GM18907 (cell line): Measurements from ENCODE around the gene NOP9.
"Not testable (repeated sequence)": the region's sequence is repeated elsewhere in the genome, so short reads cannot be mapped to it uniquely, and the experiment has no call there.

Experiments used
- ATAC-seq: cut with Tn5 transposase; IDR thresholded peaks from one replicate; pipeline ENCODE4 v1.9.1; 2021; ENCODE audit warnings: mild to moderate bottlenecking, moderate library complexity; ENCODE audit not compliant: unreplicated experiment

Gene NOP9

GRCh38 chr14:24323341-24323740 lies 23.7 kb downstream of the NOP9 start:
- no peak for ATAC-seq

GRCh38 chr14:24324024-24324423 lies 24.4 kb downstream of the NOP9 start:
- ATAC-seq: no peak

GRCh38 chr14:24325041-24325530 lies 25.4 kb downstream of the NOP9 start:
- no peak for ATAC-seq

- ATAC-seq: no peak
Observed at GRCh38 chr14:24325963-24326362, 26.3 kb downstream of the NOP9 start.

- ATAC-seq: no peak
Observed at GRCh38 chr14:24327303-24327702, 27.7 kb downstream of the NOP9 start.

GRCh38 chr14:24327914-24328313 lies 28.3 kb downstream of the NOP9 start:
- ATAC-seq: not testable (repeated sequence)

DNA sequence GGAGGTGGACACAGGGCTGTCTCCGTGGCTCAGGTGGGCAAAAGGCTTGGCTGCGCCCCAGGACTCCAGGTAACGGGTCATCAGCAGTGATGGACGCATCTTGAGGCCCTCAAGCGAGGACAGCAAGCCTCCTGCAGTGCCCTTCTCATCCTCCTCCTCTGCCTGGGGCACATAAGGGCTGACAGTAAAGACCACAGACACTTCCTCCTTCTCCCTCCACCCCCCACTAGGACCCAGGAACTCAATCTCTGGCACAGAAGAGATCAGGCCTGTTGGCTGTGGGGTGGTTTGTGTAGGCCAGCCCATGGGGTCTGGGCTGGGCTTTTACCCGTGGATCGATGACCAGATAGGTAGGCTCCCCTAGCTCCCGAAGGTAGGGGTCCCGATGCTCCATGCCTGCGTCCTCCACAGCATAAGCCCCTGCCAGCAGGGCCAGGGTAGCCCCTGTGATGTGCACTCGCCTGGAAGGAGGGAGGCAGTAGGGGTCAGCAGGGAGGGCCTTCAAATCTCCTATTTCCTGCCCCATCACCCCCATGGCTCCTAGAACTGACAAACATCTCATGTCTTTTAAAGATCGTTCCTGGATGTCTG lies 29.5 kb downstream of the NOP9 start:
- ATAC-seq: no peak

DNA sequence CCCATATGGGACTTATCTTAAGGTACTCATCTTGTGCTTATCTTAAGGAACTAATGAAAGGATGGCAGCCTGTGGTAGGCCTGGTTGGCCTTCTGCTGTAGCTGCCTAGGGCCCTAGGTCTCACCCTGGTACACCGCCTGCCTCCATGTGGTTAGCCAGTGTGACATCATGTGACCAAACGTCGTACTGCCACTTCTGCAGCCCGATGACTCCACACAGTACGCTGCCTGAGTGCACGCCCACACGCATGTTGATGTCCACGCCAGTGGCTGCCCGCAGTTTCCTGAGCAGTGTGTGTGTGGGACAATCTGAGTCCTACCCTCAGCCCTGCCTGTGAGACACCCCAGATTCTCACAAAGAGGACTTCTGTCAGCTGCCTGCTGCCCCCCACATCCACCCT lies 30.1 kb downstream of the NOP9 start:
- no peak for ATAC-seq

- ATAC-seq: no peak
Observed at GRCh38 chr14:24330973-24331674, 31.5 kb downstream of the NOP9 start.

- ATAC-seq: no peak
Observed at GRCh38 chr14:24331731-24332267, 32.1 kb downstream of the NOP9 start.

- ATAC-seq: peak; percentile 85
Observed at GRCh38 chr14:24332268-24332993, 32.8 kb downstream of the NOP9 start.

DNA sequence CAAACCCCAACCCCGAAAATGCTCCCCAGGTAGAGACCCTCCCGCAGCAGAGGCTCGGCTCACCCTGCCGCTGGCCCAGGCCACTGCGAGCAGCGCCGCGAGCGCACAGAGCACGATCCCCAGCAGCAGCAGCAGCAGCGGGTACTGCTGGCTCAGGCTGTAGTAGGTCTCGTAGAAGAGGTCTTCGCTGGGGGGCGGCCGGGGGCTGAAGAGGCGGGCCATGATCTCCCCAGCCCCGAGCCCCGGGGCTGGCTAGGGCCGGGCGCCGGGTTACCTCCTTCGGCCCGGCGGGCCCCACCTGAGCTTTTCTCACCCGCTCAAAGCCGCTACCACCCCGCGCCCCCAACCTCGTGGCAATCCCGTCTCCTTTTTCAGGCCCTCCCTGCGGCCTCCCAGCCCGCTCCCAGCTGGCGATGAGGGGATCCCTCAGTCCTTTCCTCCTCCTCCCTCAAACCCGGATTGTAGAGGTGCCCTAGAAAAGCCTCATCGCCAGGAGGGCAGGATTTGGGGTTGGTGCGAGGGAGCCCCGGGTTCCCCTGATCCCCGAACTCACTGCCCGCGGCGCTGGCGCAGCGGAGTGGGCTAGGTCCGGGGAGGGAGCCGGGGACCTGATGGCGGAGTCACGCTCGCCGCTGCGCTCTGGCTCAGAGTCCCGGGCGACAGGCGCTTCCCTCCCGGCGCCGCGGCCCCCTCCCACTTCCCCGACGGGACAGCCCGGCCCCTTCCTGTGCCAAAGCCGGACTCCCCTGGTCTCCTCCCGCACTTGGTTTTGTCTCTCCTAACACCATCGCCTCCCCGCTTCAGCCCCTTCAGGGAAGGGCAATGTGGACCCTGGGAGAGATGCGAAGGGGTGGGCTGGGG lies 35.0 kb downstream of the NOP9 start, which contains the start of gene ADCY4:
ADCY4 (minus strand) TSS at position 641 of the 861 bp plus-strand sequence; CDS start at position 222, 419 bp downstream.
- no peak for ATAC-seq

GRCh38 chr14:24335461-24336171 lies 36.0 kb downstream of the NOP9 start:
- ATAC-seq: no peak

DNA sequence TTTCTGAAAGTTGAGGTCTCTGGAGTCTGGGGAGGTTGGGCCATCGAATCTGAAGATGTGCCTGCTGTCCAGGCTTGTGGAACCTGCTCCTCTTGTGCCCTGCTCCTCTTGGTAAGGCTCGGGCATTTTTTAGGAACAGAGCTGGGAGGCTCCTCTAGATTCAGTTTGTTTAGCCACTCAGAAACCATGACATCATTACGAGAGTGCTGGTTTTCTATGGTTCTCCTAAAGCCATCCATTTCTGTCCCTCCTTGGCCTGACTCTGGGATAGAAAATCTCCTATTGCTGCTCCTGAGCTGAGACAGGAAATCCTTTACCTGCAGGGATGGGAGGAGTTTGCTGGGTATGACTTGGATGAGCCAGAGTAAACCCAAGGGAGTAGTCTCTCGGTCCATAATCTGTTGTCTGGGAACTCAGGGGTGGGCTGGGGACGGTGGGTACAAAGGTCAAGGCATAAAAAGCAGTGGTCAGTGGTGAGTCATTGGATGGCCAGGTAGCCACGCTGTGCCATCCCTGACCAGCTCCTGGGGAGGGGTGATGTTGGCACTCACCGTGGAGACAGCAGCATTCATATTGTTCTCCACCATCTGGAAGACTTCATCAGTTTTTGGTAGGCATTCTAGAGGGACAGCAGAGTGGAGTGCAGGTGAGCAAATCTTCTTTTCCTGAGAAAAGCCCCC lies 37.6 kb downstream of the NOP9 start:
- no peak for ATAC-seq

DNA sequence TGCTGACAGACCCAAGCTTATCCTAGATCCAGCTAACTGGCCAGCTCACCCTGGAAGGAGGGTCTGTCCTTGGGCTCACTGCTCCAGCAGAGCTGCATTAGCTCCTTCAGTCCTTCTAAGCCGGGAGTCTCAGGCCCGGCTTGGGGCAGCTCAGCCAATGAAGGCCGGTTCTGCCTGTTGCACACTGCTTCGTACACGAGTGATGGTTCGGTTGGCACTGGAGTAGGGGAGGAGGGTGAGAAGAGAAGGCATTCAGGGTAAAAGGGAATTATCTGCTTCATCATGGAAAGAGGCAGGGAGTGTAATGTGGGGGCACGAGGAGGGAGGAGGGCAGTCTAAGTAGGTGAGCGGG lies 38.1 kb downstream of the NOP9 start:
- no peak for ATAC-seq

- no peak for ATAC-seq
Observed at GRCh38 chr14:24338843-24339242, 39.2 kb downstream of the NOP9 start.

- ATAC-seq: peak; percentile 94
Observed at GRCh38 chr14:24339284-24340151, 39.9 kb downstream of the NOP9 start, which contains the start of gene RIPK3. Gene RIPK3, minus strand, starts transcription at chr14:24339991. Its CDS starts 165 bp downstream, at chr14:24339826.

- no peak for ATAC-seq
Observed at GRCh38 chr14:24340606-24341005, 41.0 kb downstream of the NOP9 start.
